Kidney (tissue), 14 donors: ENCODE data around the gene TBCD. TPM values are rescaled to one million over a fixed set of nuclear protein-coding genes. Genes with fewer than 3 reads are reported as not detected.
"Not testable (repeated sequence)": the region's sequence is repeated elsewhere in the genome, so short reads cannot be mapped to it uniquely, and the experiment has no call there.

Experiments
- DNase-seq, 5 donors: peaks; one replicate each; pipeline ENCODE4 v3.0.0-alpha.2; 2013 to 2020
- FAIRE-seq: peaks from 2 replicates; lab custom pipeline; 2012; peaks lifted over from hg19 to GRCh38; lab: Jason Lieb, UNC
- H3K27ac ChIP-seq, 2 donors: one replicate each; pipeline ENCODE4 v1.7.0; 2013; ENCODE audit warnings: low read depth in 2 of 2, low read length in 2 of 2, inconsistent platforms in 1 of 2
- H3K27me3 ChIP-seq: one replicate; pipeline ENCODE4 v1.7.1; 2013; ENCODE audit warnings: low read length, inconsistent platforms; ENCODE audit not compliant: control insufficient read depth, insufficient read depth
- H3K36me3 ChIP-seq, 3 donors: one replicate each; pipeline versions ENCODE4 v1.7.0 to v1.7.1; 2013; ENCODE audit warnings: low read length in 3 of 3, control low read depth in 1 of 3, inconsistent platforms in 1 of 3; ENCODE audit not compliant: insufficient read depth in 3 of 3, control insufficient read depth in 2 of 3
- H3K4me1 ChIP-seq, 3 donors: one replicate each; pipeline versions ENCODE4 v1.7.0 to v1.7.1; 2013; ENCODE audit warnings: low read length in 3 of 3, inconsistent platforms in 1 of 3, low read depth in 1 of 3; ENCODE audit not compliant: control insufficient read depth in 2 of 3, insufficient read depth in 2 of 3
- H3K4me3 ChIP-seq, 3 donors: one replicate each; pipeline versions ENCODE4 v1.7.0 to v1.8.1; 2013; ENCODE audit warnings: low read length in 3 of 3, control low read depth in 1 of 3, inconsistent platforms in 1 of 3
- H3K9ac ChIP-seq, 3 donors: one replicate each; pipeline versions ENCODE4 v1.7.0 to v1.7.1; 2013; ENCODE audit warnings: low read length in 3 of 3, control low read depth in 1 of 3, inconsistent platforms in 1 of 3
- H3K9me3 ChIP-seq, 3 donors: one replicate each; pipeline versions ENCODE4 v1.7.0 to v1.7.1; 2013; ENCODE audit warnings: low read length in 3 of 3, control low read depth in 1 of 3, inconsistent platforms in 1 of 3; ENCODE audit not compliant: control insufficient read depth in 2 of 3, insufficient read depth in 1 of 3
- CTCF ChIP-seq: IDR thresholded peaks from 3 replicates; pipeline ENCODE4 v1.5.1; 2012; ENCODE audit warnings: mild to moderate bottlenecking, moderate library complexity, borderline replicate concordance; ENCODE audit not compliant: insufficient read depth; ENCODE audit errors: extremely low read depth
- intact Hi-C: fragments of 100-400 bp; cut with DNase I; formaldehyde crosslinking; loops from one replicate; pipeline ENCODE4 v1.11.1; 2022
- polyA plus RNA-seq: library from polyadenylated mRNA; stranded (reverse); fragments of 350-450 nt; fragmentation: Illumina TruSeq; extraction: RNeasy Lipid Tissue Mini Kit (QIAGEN cat#74804); gene quantifications from one replicate; pipeline ENCODE4 v1.2.3, GENCODE V29; 2014; ENCODE audit warnings: low read depth, low replicate concordance; ENCODE audit not compliant: insufficient read depth
- total RNA-seq: library from RNA; stranded (reverse); fragmentation: NEBNext Ultra II Directional; extraction: Animal tissue kit (Norgen Biotek cat#: 25700); gene quantifications from one replicate; pipeline ENCODE4 v1.2.1, GENCODE V29; 2021
- donor health status: control.
- donor health status: control.
- donor health status: control.
- donor health status: control.
- donor health status: control.
- donor health status: DM: yes; HTN: yes; CAD: no.
- donor health status: Normal renal cell carcinoma (clear cell type).

The TBCD gene
- total and polyA plus RNA-seq, 2 donors from 2014 or later, result 72.8 to 78.7 TPM

GRCh38 chr17:82952019-82952418 is 200.2 kb downstream of the TBCD start:
- H3K9ac ChIP-seq, result no peak overlapping the region
- intact Hi-C loops, result no loop called here
- H3K27ac ChIP-seq, result no peak overlapping the region
- no peaks in the 10 kb centered on the region for H3K36me3 ChIP-seq
- no peak for TF ChIP-seq CTCF
- peak in 2 of 5 donors; percentile 18 to 29 for DNase-seq
- H3K4me1 ChIP-seq, result no peaks in the 10 kb centered on the region
- no peak overlapping the region for H3K4me3 ChIP-seq
- H3K27me3 ChIP-seq, result no peaks in the 10 kb centered on the region
- peaks cover 0 to 3% (median 0%) of the 10 kb centered on the region in 3 donors for H3K9me3 ChIP-seq
- FAIRE-seq, result no peak

GRCh38 chr17:82955106-82955505 is 203.2 kb downstream of the TBCD start:
- H3K27me3 ChIP-seq, H3K36me3 ChIP-seq, FAIRE-seq, DNase-seq, H3K27ac ChIP-seq, H3K9ac ChIP-seq, H3K4me1 ChIP-seq, intact Hi-C loops, H3K9me3 ChIP-seq, H3K4me3 ChIP-seq: not testable (repeated sequence)

GRCh38 chr17:82955627-82956026 is 203.8 kb downstream of the TBCD start:
- FAIRE-seq, DNase-seq, H3K4me1 ChIP-seq, H3K4me3 ChIP-seq, H3K36me3 ChIP-seq, H3K9me3 ChIP-seq, H3K9ac ChIP-seq, H3K27me3 ChIP-seq, intact Hi-C loops, H3K27ac ChIP-seq: not testable (repeated sequence)

- Histone ChIP-seq H3K9ac (no peak overlapping the region), H3K4me3 (no peak overlapping the region), H3K9me3 (peaks cover 0 to 3% (median 2%) of the 10 kb centered on the region in 3 donors), H3K36me3 (peaks cover 0 to 4% (median 0%) of the 10 kb centered on the region in 3 donors), H3K27ac (no peak overlapping the region), H3K27me3 (no peaks in the 10 kb centered on the region), H3K4me1 (no peaks in the 10 kb centered on the region)
- FAIRE-seq (no peak), DNase-seq (peak in 2 of 5 donors; percentile 24 to 58)
- intact Hi-C loops, result no loop called here
- no peak for TF ChIP-seq CTCF
These were observed 204.4 kb downstream of the TBCD start for GRCh38 chr17:82956146-82956725.
